ENCODE measurements around the gene KRTAP5-1.

The KRTAP5-1 gene

GRCh38 chr11:1553808-1554594 is 31.1 kb downstream of the KRTAP5-1 start:
- no peak overlapping the region for H3K9ac ChIP-seq (ENCODE audit: low read length)
- TF ChIP-seq CTCF (IDR thresholded peaks at IDR 0.05; ENCODE audit: insufficient read depth, low read length, poor library complexity, severe bottlenecking) = no peak
- no peak for TF ChIP-seq EZH2phosphoT487 (conservative IDR thresholded peaks at IDR 0.05; ENCODE audit: low read length)
- H3F3A ChIP-seq (ENCODE audit: insufficient read depth) = no peaks in the 10 kb centered on the region
- no peaks in the 10 kb centered on the region for H3K9me3 ChIP-seq (ENCODE audit: insufficient read depth, low read length)
- H3K4me3 ChIP-seq (ENCODE audit: insufficient read depth, low read length, poor library complexity, severe bottlenecking) = no peak overlapping the region
- H2AFZ ChIP-seq (ENCODE audit: low read depth, low read length, severe bottlenecking) = no peak overlapping the region
- no peaks in the 10 kb centered on the region for H3K9me2 ChIP-seq (replicated peaks; ENCODE audit: insufficient read depth, low read length)
- no peaks in the 10 kb centered on the region for H3K79me2 ChIP-seq (ENCODE audit: insufficient read depth, low read length)
- no peak overlapping the region for H3K4me2 ChIP-seq (ENCODE audit: low read depth, low read length, poor library complexity, severe bottlenecking)
- no peaks in the 10 kb centered on the region for H4K20me1 ChIP-seq (ENCODE audit: low read depth, low read length)
- H3K27me3 ChIP-seq (ENCODE audit: low read length) = no peaks in the 10 kb centered on the region; the same call in 1 of the 2 replicates
- no peaks in the 10 kb centered on the region for H3K36me3 ChIP-seq (ENCODE audit: low read length)
- no peak overlapping the region for H3K27ac ChIP-seq (ENCODE audit: low read depth, low read length)

GRCh38 chr11:1549338-1550330 is 35.4 kb downstream of the KRTAP5-1 start:
- H3K9me2 ChIP-seq (replicated peaks; ENCODE audit: insufficient read depth, low read length) = no peaks in the 10 kb centered on the region
- H3K27ac ChIP-seq (ENCODE audit: low read depth, low read length) = no peak overlapping the region
- TF ChIP-seq CTCF (IDR thresholded peaks at IDR 0.05; ENCODE audit: insufficient read depth, low read length, poor library complexity, severe bottlenecking) = peak; percentile 25
- TF ChIP-seq EZH2phosphoT487 (conservative IDR thresholded peaks at IDR 0.05; ENCODE audit: low read length) = no peak

GRCh38 chr11:1548221-1549070 is 36.6 kb downstream of the KRTAP5-1 start:
- H3K9me2 ChIP-seq (replicated peaks; ENCODE audit: insufficient read depth, low read length) = no peaks in the 10 kb centered on the region
- no peaks in the 10 kb centered on the region for H3K9me3 ChIP-seq (ENCODE audit: insufficient read depth, low read length)
- no peak overlapping the region for H3K4me2 ChIP-seq (ENCODE audit: low read depth, low read length, poor library complexity, severe bottlenecking)
- H4K20me1 ChIP-seq (ENCODE audit: low read depth, low read length) = no peaks in the 10 kb centered on the region
- H3K9ac ChIP-seq (ENCODE audit: low read length) = no peak overlapping the region
- no peak overlapping the region for H3K27ac ChIP-seq (ENCODE audit: low read depth, low read length)
- H3K79me2 ChIP-seq (ENCODE audit: insufficient read depth, low read length) = no peaks in the 10 kb centered on the region
- no peak overlapping the region for H2AFZ ChIP-seq (ENCODE audit: low read depth, low read length, severe bottlenecking)
- H3K36me3 ChIP-seq (ENCODE audit: low read length) = no peaks in the 10 kb centered on the region
- H3K27me3 ChIP-seq (ENCODE audit: low read length) = no peaks in the 10 kb centered on the region; the same call in 1 of the 2 replicates
- TF ChIP-seq EZH2phosphoT487 (conservative IDR thresholded peaks at IDR 0.05; ENCODE audit: low read length) (no peak), CTCF (IDR thresholded peaks at IDR 0.05; ENCODE audit: insufficient read depth, low read length, poor library complexity, severe bottlenecking) (no peak)
- no peak overlapping the region for H3K4me3 ChIP-seq (ENCODE audit: insufficient read depth, low read length, poor library complexity, severe bottlenecking)
- H3F3A ChIP-seq (ENCODE audit: insufficient read depth) = no peaks in the 10 kb centered on the region

More at GRCh38 chr11:1549338-1550330, 35.4 kb downstream of the KRTAP5-1 start:
- Histone ChIP-seq H3F3A (ENCODE audit: insufficient read depth) (no peaks in the 10 kb centered on the region), H3K4me3 (ENCODE audit: insufficient read depth, low read length, poor library complexity, severe bottlenecking) (no peak overlapping the region), H3K4me2 (ENCODE audit: low read depth, low read length, poor library complexity, severe bottlenecking) (no peak overlapping the region), H3K9ac (ENCODE audit: low read length) (no peak overlapping the region), H3K36me3 (ENCODE audit: low read length) (no peaks in the 10 kb centered on the region), H3K27me3 (ENCODE audit: low read length) (no peaks in the 10 kb centered on the region; the same call in none of the 2 replicates), H2AFZ (ENCODE audit: low read depth, low read length, severe bottlenecking) (no peak overlapping the region), H3K79me2 (ENCODE audit: insufficient read depth, low read length) (no peaks in the 10 kb centered on the region), H3K9me3 (ENCODE audit: insufficient read depth, low read length) (no peaks in the 10 kb centered on the region), H4K20me1 (ENCODE audit: low read depth, low read length) (no peaks in the 10 kb centered on the region)
